Endometrial microvascular endothelial cells (primary cell): ENCODE results near the gene ATG7. TPM values are rescaled to one million over a fixed set of nuclear protein-coding genes. Genes with fewer than 3 reads are reported as not detected.

Source experiments
- in situ Hi-C: cut with HindIII; loops from 2 replicates; pipeline ENCODE4 v1.10.0; 2017; ENCODE audit warnings: low sequenced_read_pairs, low pct_unique_long_range_greater_than_20kb; ENCODE audit errors: inconsistent ontology term
- total RNA-seq: library from RNA; depleted of rRNA; stranded (reverse); fragments of >200 nt; gene quantifications from one replicate; pipeline ENCODE4 v1.2.3, GENCODE V29; 2015; ENCODE audit errors: inconsistent ontology term

ATG7 gene
- total RNA-seq, 1 donor from 2014 or later: 106 TPM

DNA sequence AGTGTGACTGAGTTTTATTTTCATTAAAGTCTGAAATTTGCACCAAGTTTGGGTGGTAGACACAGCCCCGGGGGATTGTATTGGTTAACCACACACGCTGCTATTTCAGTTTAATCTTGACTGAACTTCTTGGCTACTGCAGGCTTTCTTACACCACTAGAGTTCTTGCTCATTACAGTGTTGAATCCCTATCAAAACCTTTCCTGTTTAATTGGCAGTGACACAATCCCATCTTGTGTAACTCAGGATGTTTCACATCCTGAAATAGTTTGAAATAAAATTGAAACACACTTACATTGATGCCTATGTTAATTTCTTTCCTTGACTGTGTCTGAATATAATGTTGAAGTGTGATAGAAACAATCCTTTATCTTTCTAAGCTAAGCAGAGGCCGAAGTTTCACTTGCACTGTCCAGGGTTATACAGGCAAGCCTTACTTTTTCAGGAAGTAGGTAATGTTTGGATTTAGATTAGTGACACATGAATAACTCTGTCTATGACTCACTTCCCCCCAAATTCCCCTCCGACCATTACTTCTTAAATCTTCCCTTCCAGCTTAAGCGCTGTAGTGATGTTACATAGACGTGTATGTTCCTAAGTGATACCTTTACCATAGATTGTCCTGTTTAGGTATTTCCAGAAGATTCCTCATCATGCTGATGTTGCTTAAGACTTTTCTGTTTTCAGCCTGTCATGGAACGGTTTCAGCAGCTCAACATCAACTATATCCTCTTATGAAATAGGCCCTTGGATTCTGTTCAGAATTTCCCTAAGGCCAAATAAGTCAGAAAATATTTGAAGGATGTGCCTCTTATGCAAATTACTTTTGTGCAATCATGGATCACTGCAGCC, 16.8 kb downstream of the ATG7 start:
- in situ Hi-C loops: no loop called here

- in situ Hi-C loops: no loop called here
These were observed 17.7 kb downstream of the ATG7 start for GRCh38 chr3:11289864-11290263.

- in situ Hi-C loops: no loop called here
These were observed 18.8 kb downstream of the ATG7 start for GRCh38 chr3:11290743-11291680.

DNA sequence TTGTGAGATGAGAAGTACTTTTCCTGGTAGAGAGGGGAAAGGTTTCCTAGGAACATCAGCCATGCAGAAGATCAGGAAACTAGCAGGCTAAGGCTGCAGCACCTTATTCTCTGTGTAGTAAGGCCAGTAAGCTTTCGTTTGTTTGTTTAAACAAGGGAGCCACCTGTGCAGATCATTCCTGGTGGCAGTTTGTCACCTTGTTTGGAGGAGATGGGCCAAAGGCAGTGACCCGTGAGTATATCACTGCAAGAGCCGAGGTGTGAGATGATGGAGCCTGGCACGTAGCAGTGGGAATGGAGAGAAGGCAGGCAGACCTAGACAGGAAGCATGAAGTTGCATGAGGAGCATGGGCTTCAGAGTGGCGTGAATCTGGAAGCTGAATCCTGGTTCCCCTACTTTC, 19.6 kb downstream of the ATG7 start:
- in situ Hi-C loops: no loop called here

DNA sequence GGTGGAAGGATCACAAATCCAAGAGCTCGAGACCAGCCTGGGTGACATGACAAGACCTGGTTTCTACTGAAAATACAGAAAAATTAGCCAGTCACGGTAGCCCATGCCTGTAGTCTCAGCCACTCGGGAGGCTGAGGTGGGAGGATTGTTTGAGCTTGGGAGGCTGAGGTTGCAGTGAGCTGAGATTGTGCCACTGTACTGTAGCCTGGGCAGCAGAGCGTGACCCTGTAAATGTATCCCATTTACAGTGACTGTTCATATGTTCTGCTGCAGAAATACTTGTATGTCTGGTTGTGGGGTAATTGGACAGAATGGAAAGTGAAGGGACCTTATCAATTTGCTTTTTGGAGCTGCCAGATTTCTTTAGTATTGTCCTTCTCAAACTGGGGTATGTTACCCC, 24.9 kb downstream of the ATG7 start:
- in situ Hi-C loops: no loop called here

DNA sequence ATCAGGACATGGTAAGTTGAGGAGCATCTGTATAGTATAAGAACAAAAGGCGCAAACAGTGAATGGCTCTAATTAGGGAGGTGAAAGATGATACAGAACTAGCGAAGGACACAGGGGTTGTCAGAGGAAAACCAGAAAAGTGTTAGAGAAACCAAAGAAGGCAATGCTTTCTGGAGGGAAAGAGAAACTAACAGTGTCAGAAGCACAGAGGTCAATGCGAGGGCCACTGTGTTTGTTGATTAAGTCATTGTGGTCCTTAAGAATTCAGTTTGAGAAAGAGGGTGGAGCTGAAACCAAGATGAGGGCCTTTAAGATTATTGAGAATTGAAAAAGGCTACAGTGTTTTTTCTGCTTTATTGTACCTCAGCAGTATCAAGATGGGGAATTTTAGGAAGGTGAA, 28.8 kb downstream of the ATG7 start:
- in situ Hi-C loops: no loop called here

- in situ Hi-C loops: no loop called here
These were observed 30.2 kb downstream of the ATG7 start for GRCh38 chr3:11302444-11302843.

- in situ Hi-C loops: no loop called here
These were observed 32.0 kb downstream of the ATG7 start for GRCh38 chr3:11304175-11304574.

DNA sequence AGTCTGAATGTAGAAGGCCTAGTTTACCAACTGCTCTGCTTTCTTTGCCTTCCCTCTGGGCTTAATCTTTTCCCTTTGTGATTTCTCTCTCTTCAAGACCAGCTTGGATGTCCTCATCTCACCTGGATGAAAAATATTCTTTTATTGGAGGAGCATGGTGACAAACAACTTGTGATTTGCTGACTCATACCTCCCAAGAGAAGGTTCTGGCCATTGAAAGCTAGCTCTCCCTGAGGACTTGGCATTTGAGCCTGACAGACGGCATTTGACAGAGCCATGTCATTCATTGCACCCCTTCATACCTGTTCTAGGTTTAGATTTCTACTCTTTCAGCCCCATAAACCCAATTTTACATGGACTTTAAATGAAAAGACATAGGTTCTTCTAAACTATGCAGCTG, 33.3 kb downstream of the ATG7 start:
- in situ Hi-C loops: no loop called here

DNA sequence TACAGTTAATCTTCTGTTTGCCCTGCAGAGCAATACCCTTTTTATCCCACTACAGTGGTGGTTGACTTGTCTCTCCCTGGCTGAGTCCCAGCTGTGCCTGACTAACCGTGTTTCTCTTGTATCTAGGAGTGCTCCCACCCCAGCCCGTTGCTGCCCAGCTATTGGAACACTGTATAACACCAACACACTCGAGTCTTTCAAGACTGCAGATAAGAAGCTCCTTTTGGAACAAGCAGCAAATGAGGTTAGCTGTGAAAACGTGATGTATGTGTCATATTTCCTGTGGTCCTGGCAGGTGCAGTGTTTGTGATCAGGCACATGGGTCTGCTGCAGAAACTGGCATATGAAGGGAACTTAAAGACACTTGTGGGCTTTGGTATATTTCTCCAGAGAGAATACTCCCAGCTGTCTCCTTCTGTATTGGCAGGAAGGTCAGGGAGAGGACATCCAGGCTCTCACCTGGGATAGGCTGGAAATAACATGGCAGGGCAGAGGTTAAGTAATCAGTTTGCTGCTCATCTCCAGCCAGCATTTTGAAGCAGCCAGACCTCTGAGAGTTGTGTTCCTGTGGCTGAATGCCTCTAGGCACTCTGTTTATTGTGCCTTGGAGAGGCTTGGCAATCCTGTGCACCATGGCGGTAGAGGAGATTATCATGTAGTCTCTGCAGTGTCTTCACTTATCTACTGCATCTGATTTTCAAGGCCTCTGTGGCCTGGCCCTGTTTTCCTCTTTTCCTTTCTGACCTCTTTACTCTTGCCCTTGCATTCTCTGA, 34.8 kb downstream of the ATG7 start:
- in situ Hi-C loops: no loop called here

- in situ Hi-C loops: no loop called here
These were observed 35.7 kb downstream of the ATG7 start for GRCh38 chr3:11307830-11308432.

DNA sequence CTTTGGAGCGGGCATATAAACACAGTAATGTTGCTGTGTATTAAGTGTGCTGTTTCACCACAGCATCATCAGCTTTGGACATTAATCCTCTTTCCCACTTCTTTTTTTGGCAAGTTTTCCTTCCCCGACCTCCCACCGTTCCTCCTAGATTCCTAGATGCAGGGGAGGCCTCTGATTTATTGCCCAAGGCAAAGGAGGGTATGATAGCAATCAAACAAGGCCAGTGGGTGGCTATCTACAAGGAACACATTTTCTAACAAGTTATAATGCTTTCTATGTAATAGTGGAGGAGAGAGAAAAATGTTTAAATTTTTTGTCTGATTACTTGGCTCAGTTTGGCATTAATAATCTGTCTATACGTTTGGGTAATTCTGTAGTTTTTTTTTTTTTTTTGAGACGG, 38.1 kb downstream of the ATG7 start:
- in situ Hi-C loops: no loop called here

DNA sequence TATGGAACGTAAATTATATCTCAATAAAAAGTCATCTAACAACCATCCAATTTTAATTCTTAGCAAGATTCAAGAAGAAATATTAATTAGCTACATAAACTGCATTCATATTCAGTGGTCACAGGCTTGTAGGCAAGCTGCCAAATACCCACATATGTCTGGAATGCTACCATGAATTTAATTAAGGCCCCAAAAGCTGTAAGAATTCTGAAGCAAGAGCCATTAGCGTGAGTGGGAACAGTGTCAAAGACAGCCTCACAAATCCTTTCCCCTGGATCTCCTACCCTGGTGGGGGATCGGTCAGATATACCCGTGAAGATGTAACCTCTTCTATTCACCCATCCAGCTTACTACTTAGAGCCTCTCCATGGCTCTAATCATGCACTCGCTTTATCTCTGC, 40.0 kb downstream of the ATG7 start:
- in situ Hi-C loops: no loop called here

GRCh38 chr3:11317300-11317699, 45.1 kb downstream of the ATG7 start:
- in situ Hi-C loops: no loop called here

DNA sequence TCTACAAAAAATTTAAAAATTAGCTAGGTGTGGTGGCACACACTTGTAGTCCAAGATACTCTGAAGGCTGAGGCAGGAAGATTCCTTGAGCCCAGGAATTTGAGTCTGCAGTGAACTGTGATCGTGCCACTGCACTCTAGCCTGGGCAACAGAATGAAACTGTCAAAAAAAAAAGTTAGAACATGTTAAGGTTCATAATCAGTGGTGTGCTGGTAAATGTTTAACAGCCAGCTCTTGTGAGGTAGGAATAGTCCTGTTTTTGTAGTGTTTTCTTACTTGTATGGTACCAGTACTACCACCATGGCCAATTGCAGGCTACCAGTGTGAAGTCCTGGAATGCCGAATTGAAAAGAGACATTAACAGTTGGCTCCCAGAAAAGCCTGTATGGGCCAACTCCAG, 50.7 kb downstream of the ATG7 start:
- in situ Hi-C loops: no loop called here

DNA sequence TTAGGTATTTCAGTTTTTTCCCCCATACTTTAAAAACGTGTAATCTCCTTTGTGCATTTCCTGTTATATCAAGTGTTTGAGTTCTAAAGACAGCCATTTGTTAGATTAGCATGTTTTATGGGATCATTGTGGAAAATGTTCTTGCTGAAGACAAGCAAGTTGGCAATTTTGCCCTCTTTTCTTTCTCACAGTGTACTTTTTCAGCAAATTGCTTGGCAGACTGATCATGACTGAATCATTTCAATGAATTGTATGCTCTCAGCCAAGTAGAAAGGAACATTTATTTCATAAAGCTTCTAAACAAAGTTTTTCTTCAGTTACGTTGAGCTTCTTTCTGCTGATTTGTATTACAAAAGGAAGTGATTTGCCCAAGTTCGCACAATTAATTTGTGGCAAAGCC, 51.6 kb downstream of the ATG7 start:
- in situ Hi-C loops: no loop called here

DNA sequence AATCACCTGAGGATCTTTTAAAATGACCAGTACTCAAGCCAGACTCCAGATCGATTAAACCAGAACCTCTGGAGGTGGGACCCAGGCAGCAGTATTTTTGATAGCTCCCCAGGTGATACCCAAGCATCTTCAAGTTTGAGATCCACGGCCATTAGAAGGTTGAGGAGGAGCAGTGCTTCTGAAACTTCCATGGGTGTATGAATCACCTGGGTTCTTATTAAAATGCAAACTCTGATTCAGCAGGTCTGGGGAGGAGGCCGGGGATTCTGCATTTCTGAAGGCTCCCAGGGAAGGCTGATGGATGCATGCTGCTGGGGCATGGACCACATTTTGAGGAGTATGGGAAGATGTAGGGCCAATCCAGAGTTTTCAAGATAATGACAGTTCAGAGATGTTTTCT, 55.4 kb downstream of the ATG7 start:
- in situ Hi-C loops: no loop called here

DNA sequence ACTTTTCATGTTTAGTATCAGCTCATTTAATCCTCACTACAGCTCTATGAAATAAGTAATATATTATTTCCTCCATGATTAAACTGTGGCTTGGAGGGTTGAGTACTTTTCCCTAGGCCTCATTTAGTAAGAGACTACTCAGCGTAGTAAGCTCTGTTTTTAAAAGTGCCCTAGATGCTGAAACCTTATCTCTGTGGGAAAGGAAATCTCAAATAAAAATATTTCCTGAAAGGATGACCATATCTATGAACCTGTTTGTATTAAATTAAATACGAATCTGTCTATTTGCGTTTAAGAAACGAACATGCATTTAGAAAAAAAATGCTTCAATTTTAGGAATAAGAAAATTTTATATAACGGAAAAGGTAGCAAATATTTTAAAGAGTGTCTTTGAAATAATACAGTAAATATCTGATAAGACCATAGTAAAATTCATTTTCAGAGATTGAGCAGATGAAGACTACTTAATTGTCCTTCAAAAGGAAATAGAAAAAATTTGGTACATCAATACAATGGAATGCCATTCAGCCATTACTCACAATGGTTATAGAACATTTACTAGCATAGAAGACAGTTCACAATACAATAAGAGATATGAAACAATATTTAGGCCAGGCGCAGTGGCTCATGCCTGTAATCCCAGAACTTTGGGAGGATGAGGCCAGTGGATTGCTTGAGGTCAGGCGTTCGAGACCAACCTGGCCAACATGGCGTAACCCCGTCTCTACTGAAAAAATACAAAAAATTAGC, 56.2 kb downstream of the ATG7 start:
- in situ Hi-C loops: no loop called here
